GM12878 (cell line): ENCODE data around the gene RTCA. TPM values are rescaled to one million over a fixed set of nuclear protein-coding genes. Genes with fewer than 3 reads are reported as not detected.
"Not testable (repeated sequence)": the region's sequence is repeated elsewhere in the genome, so short reads cannot be mapped to it uniquely, and the experiment has no call there.

Experiments used
- ATAC-seq: fragments of 200-7000 bp; cut with Tn5 transposase; 3 replicates; pipeline ENCODE4 v1.9.1; 2020; ENCODE audit warnings: mild to moderate bottlenecking, moderate library complexity
- BruUV-seq: library from RNA; stranded (reverse); fragments of 400-500 nt; replicated peaks from 2 replicates; lab custom pipeline; 2021; lab: Mats Ljungman, UMichigan
- CTCF ChIA-PET: fragments of 300-600 bp; sonication (Branson Sonifier 250); formaldehyde crosslinking; extraction: SDS; loops from one replicate; lab custom pipeline; 2021; ENCODE audit warnings: inconsistent platforms; lab: Yijun Ruan, JAX
- POLR2A ChIA-PET: fragments of 350-600 bp; formaldehyde crosslinking; extraction: SDS; loops from one replicate; lab custom pipeline; 2021; ENCODE audit warnings: inconsistent platforms; lab: Charles Lee
- RAD21 ChIA-PET: fragments of 300-600 bp; sonication (Branson Sonifier 250); formaldehyde crosslinking; loops from one replicate; lab custom pipeline; 2023; ENCODE audit warnings: antibody characterized with exemption; ENCODE audit not compliant: unreplicated experiment; lab: Charles Lee
- SMC1A ChIA-PET: fragments of 300-600 bp; sonication (Branson Sonifier 250); formaldehyde crosslinking; loops from one replicate; lab custom pipeline; 2023; ENCODE audit not compliant: unreplicated experiment, uncharacterized antibody; lab: Charles Lee
- DNase-seq: peaks from one replicate; pipeline ENCODE4 v3.0.0-alpha.2; 2011; ENCODE audit warnings: low read depth, low spot score
- FAIRE-seq: peaks from 3 replicates; lab custom pipeline; 2011; peaks lifted over from hg19 to GRCh38; lab: Jason Lieb, UNC
- H2AFZ ChIP-seq: 2 replicates; pipeline ENCODE4 v1.6.0; 2011; ENCODE audit warnings: low read depth, low read length, control low read depth; ENCODE audit not compliant: control insufficient read depth
- H3K27ac ChIP-seq: 2 replicates; pipeline ENCODE4 v1.5.1; 2011; ENCODE audit warnings: control low read depth; ENCODE audit not compliant: control insufficient read depth, insufficient read depth
- H3K27me3 ChIP-seq, 2 experiments: replicated peaks in 1 of 2; 2 replicates each; pipeline versions ENCODE4 v1.6.0 to v1.6.1; 2011; ENCODE audit warnings: low read length in 1 of 2; ENCODE audit not compliant: control insufficient read depth in 2 of 2, insufficient read depth in 2 of 2
- H3K36me3 ChIP-seq, 2 experiments: 2 replicates each; pipeline ENCODE4 v1.5.1; 2011; ENCODE audit warnings: low read length in 1 of 2; ENCODE audit not compliant: control insufficient read depth in 2 of 2, insufficient read depth in 2 of 2
- H3K4me1 ChIP-seq: 2 replicates; pipeline ENCODE4 v1.6.1; 2011; ENCODE audit warnings: mild to moderate bottlenecking, low read length, moderate library complexity, mixed read lengths; ENCODE audit not compliant: control insufficient read depth, insufficient read depth
- H3K4me2 ChIP-seq: 2 replicates; pipeline ENCODE4 v1.6.0; 2011; ENCODE audit warnings: control low read depth; ENCODE audit not compliant: control insufficient read depth, insufficient read depth
- H3K4me3 ChIP-seq: fragments of 200-600 bp; sonication (generic); 2 replicates; pipeline ENCODE4 v1.5.1; 2016
- H3K79me2 ChIP-seq: 2 replicates; pipeline ENCODE4 v1.6.0; 2011; ENCODE audit warnings: low read length; ENCODE audit not compliant: control insufficient read depth, insufficient read depth
- H3K9ac ChIP-seq: 2 replicates; pipeline ENCODE4 v1.8.0; 2011; ENCODE audit warnings: low read length, control low read depth, mixed read lengths; ENCODE audit not compliant: control insufficient read depth, insufficient read depth
- H3K9me3 ChIP-seq: replicated peaks from 3 replicates; pipeline ENCODE4 v1.5.1; 2011; ENCODE audit warnings: mild to moderate bottlenecking, low read length; ENCODE audit not compliant: control insufficient read depth, insufficient read depth
- H4K20me1 ChIP-seq: 2 replicates; pipeline ENCODE4 v1.6.0; 2011; ENCODE audit not compliant: control insufficient read depth, insufficient read depth
- ATF7 ChIP-seq: fragments of 450-650 bp; IDR thresholded peaks from 2 replicates; pipeline ENCODE4 v1.6.1; 2016; ENCODE audit warnings: low read depth, mild to moderate bottlenecking
- BMI1 ChIP-seq: fragments of 450-650 bp; IDR thresholded peaks from 2 replicates; pipeline ENCODE4 v1.6.1; 2016; ENCODE audit warnings: mild to moderate bottlenecking, moderate library complexity, borderline replicate concordance
- BRCA1 ChIP-seq: IDR thresholded peaks from 2 replicates; pipeline ENCODE4 v1.6.1; 2011; ENCODE audit warnings: low read depth, low read length, improper control_type of control experiment
- IKZF2 ChIP-seq, 2 experiments: fragments of 450-650 bp; IDR thresholded peaks; 2 replicates each; pipeline ENCODE4 v1.6.1; 2017; ENCODE audit warnings: mild to moderate bottlenecking in 2 of 2, moderate library complexity in 2 of 2
- IRF4 ChIP-seq: IDR thresholded peaks from 2 replicates; pipeline ENCODE4 v1.6.1; 2011; ENCODE audit warnings: low read depth, low read length
- NR2F1 ChIP-seq: fragments of 450-650 bp; conservative IDR thresholded peaks from 2 replicates; pipeline ENCODE4 v1.6.1; 2017; ENCODE audit warnings: mild to moderate bottlenecking
- NRF1 ChIP-seq: conservative IDR thresholded peaks from 2 replicates; pipeline ENCODE4 v1.6.1; 2011; ENCODE audit warnings: mild to moderate bottlenecking, low read depth, low read length, improper control_type of control experiment
- SIN3A ChIP-seq: IDR thresholded peaks from 2 replicates; pipeline ENCODE4 v1.6.1; 2012; ENCODE audit warnings: low read depth, low read length, improper control_type of control experiment
- SMAD1 ChIP-seq: fragments of 450-650 bp; IDR thresholded peaks from 2 replicates; pipeline ENCODE4 v1.6.1; 2018; ENCODE audit warnings: mild to moderate bottlenecking, low read depth; ENCODE audit not compliant: partially characterized antibody
- SMC3 ChIP-seq: IDR thresholded peaks from 2 replicates; pipeline ENCODE4 v1.6.1; 2011; ENCODE audit warnings: low read length, improper control_type of control experiment, borderline replicate concordance
- SUPT20H ChIP-seq: IDR thresholded peaks from 2 replicates; pipeline ENCODE4 v1.6.1; 2011; ENCODE audit warnings: low read depth, mild to moderate bottlenecking, low read length, moderate library complexity, borderline replicate concordance; ENCODE audit not compliant: control insufficient read depth
- TCF12 ChIP-seq: IDR thresholded peaks from 2 replicates; pipeline ENCODE4 v1.6.1; 2011; ENCODE audit warnings: low read depth, mild to moderate bottlenecking, low read length
- WGBS: methylation state at CpG from one replicate; pipeline ENCODE4 v1.1.6; 2016; ENCODE audit warnings: low lambda C conversion rate; ENCODE audit not compliant: insufficient replicate concordance, insufficient coverage; ENCODE audit errors: missing lambda C conversion rate; 5-methylcytosine and 5-hydroxymethylcytosine counted together
- in situ Hi-C: fragments of 300-500 bp; cut with MboI; formaldehyde crosslinking; loops from 9 replicates; pipeline ENCODE4 v1.14.3; 2018; ENCODE audit warnings: mixed read lengths
- intact Hi-C: fragments of 100-400 bp; cut with micrococcal nuclease; formaldehyde crosslinking; loops from one replicate; pipeline ENCODE4 v1.14.2; 2022; ENCODE audit not compliant: unreplicated experiment
- polyA plus RNA-seq, 11 experiments: library from polyadenylated mRNA; depleted of rRNA in 4 of 11; unstranded in 6 of 11; stranded (reverse) in 5 of 11; fragments of >200 nt; fragmentation: Nextera tagmentation in 4 of 11; fragmentation: Illumina TruSeq in 1 of 11; extraction: Ambion mirVana in 4 of 11; extraction: Trizol in 1 of 11; gene quantifications; 1 replicate in 1 of 11; 2 replicates in 10 of 11; pipeline versions ENCODE4 v1.2.1 to v1.2.3, GENCODE V29; 2011 to 2016; ENCODE audit warnings: inconsistent platforms in 2 of 11, missing spikeins in 2 of 11, low read depth in 1 of 11
- total RNA-seq, 4 experiments: library from RNA; depleted of rRNA in 3 of 4; stranded (reverse); fragments of >200 nt in 3 of 4; fragmentation: Illumina TruSeq in 1 of 4; extraction: Trizol in 1 of 4; gene quantifications; 2 replicates each; pipeline versions ENCODE4 v1.2.1 to v1.2.3, GENCODE V29; 2013 to 2021
- TF ChIP-seq, protein P1 (sequence below): IDR thresholded peaks from 2 replicates; pipeline ENCODE4 v1.6.1; 2012; ENCODE audit warnings: mild to moderate bottlenecking, low read depth, low read length

RTCA gene
- total and polyA plus RNA-seq, 10 of the 15 experiments (the other 5 are each of a cell fraction or from before 2014, with no cell fraction given) = 10.3 to 63.5 (median 37.3) TPM

DNA sequence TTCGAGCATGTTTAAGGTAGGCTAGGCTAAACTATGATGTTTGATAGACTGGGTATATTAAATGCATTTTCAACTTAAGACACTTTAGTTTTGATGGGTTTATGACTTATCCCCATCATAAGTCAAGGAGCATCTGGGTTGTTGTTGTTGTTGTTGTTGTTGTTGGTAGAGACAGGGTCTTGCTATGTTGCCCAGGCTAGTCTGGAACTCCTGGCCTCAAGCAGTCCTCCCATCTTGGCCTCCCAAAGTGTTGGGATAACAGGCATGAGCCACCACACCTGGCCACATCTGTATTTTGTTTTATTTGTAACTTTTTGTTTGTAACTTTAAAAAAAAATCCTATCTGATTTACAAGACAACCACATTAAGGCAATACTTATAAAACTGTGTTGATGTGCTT, 33.9 kb upstream of the RTCA start:
- Histone ChIP-seq H2AFZ (no peak overlapping the region), H3K9me3 (no peaks in the 10 kb centered on the region), H3K36me3 (peaks cover 0 to 14% of the 10 kb centered on the region in 2 experiments), H4K20me1 (no peaks in the 10 kb centered on the region), H3K27ac (no peak overlapping the region), H3K79me2 (no peaks in the 10 kb centered on the region), H3K9ac (no peak overlapping the region), H3K4me2 (no peak overlapping the region), H3K4me3 (no peak overlapping the region), H3K27me3 (no peaks in the 10 kb centered on the region), H3K4me1 (no peaks in the 10 kb centered on the region)
- no TSS peak for BruUV-seq
- no peak for ATAC-seq
- DNase-seq = no peak
- ChIA-PET POLR2A (no interaction called here), CTCF (no interaction called here), RAD21 (no interaction called here), SMC1A (no interaction called here)
- intact Hi-C loops (no loop called here), in situ Hi-C loops (no loop called here)
- no peak for TF ChIP-seq NRF1
- TF ChIP-seq IRF4 = no peak
- no peak for TF ChIP-seq SIN3A
- no peak for TF ChIP-seq TCF12
- no peak for TF ChIP-seq SMC3
- no peak for TF ChIP-seq BRCA1
- no peak for TF ChIP-seq SMAD1
- TF ChIP-seq NR2F1 = no peak
- no peak for TF ChIP-seq SUPT20H
- no peak for TF ChIP-seq ATF7
- TF ChIP-seq, protein P1, sequence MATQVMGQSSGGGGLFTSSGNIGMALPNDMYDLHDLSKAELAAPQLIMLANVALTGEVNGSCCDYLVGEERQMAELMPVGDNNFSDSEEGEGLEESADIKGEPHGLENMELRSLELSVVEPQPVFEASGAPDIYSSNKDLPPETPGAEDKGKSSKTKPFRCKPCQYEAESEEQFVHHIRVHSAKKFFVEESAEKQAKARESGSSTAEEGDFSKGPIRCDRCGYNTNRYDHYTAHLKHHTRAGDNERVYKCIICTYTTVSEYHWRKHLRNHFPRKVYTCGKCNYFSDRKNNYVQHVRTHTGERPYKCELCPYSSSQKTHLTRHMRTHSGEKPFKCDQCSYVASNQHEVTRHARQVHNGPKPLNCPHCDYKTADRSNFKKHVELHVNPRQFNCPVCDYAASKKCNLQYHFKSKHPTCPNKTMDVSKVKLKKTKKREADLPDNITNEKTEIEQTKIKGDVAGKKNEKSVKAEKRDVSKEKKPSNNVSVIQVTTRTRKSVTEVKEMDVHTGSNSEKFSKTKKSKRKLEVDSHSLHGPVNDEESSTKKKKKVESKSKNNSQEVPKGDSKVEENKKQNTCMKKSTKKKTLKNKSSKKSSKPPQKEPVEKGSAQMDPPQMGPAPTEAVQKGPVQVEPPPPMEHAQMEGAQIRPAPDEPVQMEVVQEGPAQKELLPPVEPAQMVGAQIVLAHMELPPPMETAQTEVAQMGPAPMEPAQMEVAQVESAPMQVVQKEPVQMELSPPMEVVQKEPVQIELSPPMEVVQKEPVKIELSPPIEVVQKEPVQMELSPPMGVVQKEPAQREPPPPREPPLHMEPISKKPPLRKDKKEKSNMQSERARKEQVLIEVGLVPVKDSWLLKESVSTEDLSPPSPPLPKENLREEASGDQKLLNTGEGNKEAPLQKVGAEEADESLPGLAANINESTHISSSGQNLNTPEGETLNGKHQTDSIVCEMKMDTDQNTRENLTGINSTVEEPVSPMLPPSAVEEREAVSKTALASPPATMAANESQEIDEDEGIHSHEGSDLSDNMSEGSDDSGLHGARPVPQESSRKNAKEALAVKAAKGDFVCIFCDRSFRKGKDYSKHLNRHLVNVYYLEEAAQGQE = no peak
- no peak for TF ChIP-seq BMI1
- no peak for TF ChIP-seq IKZF2 (IDR thresholded peaks at IDR 0.05)
- 100% methylated on average over 1 of the region's 1 CpG for WGBS
- no peak for FAIRE-seq

DNA sequence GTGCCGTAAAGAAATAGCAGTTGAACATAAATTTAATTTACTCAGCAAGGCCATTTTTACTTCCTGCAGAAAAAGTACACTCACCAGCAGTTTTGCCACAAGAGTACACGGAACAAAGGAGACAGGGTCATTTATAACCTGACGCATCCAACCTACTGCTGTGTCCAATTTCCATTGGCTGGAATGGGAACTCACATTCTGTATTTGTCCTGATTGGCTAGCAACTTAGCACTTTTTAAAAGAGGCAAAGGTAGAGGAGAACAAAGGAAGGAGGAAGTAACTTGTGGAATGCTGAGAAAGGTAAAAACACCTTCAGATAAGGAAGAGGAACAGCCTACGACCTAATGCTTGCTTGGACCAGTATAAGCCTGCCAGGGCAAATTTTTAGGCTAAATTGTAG, 32.5 kb upstream of the RTCA start:
- H4K20me1 ChIP-seq, DNase-seq, H3K9me3 ChIP-seq, in situ Hi-C loops, H3K27me3 ChIP-seq, H2AFZ ChIP-seq, intact Hi-C loops, H3K79me2 ChIP-seq, H3K36me3 ChIP-seq, ATAC-seq, H3K4me2 ChIP-seq, H3K9ac ChIP-seq, SMC1A ChIA-PET, H3K4me3 ChIP-seq, BruUV-seq, RAD21 ChIA-PET, FAIRE-seq, POLR2A ChIA-PET, H3K4me1 ChIP-seq, H3K27ac ChIP-seq: not testable (repeated sequence)
- 99% methylated on average over 4 of the region's 4 CpGs for WGBS
- CTCF ChIA-PET = interaction anchor here (1.7 kb wide), 1 partner anchor 15 kb away, joined by 3 read pairs; no protein-coding TSS in a partner anchor
